DMS 273 (cell line): ENCODE results near the gene TMEM14B.
A peak's percentile ranks its signal among the peaks of the same experiment; 100 is the strongest.
"Not testable (repeated sequence)": the region's sequence is repeated elsewhere in the genome, so short reads cannot be mapped to it uniquely, and the experiment has no call there.

Experiments
- DNase-seq: peaks from one replicate; lab custom pipeline; 2025; ENCODE audit not compliant: unreplicated experiment; lab: John Stamatoyannopoulos, UW

Gene TMEM14B

DNA sequence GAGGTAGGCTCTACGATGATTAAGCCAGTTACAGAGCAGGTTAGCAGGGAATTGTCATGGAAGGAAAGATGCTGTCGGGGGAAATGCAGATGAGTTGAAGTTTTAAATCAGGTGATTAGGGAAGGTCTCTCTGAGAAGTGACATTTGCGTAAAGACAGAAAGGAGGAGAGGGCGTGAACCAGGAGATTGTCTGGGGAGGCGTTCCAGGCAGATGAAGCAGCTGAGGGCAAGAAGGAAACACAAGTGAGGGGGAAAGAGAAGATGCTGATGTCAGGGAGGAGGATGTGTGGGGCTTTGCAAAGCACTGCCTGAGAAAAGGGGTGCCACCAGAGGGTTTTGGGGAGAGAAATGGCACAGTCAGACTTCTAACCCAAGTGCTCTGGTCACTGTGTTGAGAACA, 2.5 kb upstream of the TMEM14B start:
- no peak for DNase-seq

DNA sequence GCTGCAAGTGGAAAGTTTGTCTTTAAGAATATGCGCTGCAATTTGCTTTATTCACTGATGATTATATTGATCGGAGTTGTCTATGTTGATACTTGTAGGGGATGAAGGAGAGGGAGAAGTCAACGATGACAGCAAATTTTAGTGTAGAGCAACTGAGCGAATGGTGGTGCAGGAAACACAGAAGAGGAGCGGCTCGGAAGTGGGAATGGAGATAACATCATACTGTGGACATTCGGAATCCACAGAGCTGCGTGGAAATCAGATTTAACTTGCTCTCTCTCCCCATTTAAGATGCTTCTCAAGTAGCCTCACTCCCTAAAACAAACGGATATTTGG, 722 bp upstream of the TMEM14B start:
- DNase-seq: no peak

DNA sequence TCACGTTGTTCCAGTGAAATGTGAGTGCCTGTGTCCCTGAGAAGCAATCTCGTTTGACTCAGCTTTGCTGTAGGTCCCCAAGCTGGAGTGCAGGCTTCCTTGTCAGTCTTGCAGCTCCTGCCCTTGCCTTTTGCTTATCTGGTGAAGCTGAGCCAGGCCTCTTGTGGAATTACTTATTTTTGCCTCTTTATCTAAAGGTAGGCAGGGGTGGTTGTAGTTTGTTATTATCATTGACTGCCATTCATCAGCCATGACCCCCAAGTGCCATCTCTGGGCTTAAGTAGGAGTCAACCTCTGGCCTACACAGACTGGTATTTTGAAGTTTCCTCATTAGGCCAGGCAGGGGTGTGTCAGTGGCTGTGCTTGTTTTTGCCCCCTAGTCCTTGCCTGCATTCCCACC, 2.1 kb downstream of the TMEM14B start:
- DNase-seq: no peak

DNA sequence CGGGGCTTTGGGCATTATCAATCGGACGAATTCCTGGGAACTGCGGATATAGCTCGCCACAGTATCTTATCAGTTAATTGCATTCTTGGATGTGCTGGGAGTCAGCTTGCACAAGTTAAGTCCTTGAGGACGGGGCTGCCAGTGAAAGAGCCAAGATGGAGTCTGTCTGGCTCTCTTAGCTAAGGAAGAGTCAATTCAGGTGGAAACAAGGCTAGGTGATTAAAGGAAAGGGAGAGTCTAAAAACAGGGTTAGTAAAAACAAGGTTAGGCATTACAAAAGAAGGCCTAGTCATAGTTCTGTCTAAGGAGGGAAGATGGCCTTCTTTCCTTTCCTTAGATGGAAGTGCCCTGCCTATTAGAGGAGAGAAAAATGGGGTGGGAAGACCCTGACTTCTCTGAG, 3.0 kb downstream of the TMEM14B start:
- not testable (repeated sequence) for DNase-seq

DNA sequence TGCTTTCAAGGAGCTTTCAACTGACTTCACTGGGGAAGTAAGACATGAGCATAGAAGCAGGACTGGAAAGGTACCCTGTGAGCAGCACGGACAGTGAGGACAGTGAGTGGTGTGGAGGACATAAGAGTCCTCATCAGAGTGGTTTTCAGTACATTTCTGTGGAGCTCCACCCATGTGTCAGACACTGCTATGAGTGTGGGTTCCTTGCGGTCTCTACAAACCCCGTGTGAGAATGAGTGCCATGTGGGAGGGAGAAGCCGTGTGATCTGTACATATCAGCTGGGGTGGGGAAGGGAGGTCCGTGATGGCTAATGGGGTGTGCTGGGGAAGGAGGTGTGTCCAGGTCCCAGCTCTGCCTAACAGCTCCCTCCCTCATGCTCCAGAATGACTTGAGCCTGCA, 4.2 kb downstream of the TMEM14B start:
- DNase-seq: not testable (repeated sequence)

DNA sequence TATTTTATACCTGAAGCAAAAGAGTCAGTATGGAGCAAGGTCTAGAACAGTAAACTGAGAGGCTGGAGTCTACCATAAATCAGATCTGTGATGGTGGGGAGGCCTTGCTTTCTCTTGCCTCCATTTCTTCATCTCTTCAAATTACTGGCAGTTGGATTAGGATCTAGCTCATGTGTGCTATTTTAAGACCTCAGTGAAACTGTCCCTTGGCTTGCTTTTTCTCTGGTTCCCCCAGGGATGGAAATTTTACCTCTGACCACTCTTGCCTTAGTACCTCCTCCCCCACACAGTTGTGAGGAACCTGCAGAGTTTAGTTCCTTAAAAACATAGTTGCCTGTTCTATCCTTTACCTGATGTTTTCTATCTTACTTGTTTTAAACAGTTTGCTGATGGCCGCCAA, 8.5 kb downstream of the TMEM14B start:
- DNase-seq: no peak

DNA sequence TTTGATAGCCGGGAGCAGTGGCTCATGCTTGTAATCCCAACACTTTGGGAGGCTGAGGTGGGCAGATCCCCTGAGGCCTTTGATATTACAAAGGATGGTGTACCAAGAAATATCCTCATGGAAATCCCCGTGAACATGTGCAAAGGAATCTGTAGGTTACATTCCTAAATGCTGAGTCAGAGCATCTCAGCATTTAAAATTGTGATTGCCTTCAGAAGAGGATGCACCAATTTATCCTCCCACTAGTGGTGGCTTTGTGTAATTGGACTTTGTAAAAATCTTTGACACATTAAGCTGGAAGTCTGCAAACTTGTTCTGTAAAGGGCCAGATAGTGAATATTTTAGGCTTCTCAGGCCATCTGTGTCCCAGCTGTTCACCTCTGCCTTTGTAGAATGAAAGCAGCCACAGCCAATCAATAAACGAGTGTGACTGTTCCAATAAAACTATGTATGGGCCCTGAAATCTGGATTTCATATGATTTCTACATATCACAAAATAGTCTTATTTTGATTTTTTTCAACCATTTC, 11.8 kb downstream of the TMEM14B start:
- DNase-seq: peak; percentile 91

DNA sequence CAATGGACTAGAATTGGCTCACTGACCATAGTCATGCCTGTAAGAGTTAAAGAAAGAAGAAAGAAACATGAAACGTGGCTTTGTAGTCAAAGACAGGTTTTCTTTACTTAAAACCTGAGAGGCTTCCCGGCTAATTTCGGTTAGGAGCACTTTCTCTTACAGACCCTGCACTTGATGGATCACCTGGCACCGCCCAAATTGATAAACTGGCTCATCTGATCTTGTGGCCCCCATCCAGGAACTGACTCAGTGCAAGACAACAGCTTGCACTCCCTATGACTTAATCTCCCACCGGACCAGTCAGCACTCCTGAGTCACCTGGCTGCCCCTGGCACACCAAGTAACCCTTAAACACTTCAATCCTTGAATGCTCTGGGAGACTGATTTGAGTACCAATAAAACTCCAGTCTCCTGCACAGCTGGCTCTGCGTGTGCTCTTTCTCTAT, 12.3 kb downstream of the TMEM14B start:
- peak; percentile 86 for DNase-seq

DNA sequence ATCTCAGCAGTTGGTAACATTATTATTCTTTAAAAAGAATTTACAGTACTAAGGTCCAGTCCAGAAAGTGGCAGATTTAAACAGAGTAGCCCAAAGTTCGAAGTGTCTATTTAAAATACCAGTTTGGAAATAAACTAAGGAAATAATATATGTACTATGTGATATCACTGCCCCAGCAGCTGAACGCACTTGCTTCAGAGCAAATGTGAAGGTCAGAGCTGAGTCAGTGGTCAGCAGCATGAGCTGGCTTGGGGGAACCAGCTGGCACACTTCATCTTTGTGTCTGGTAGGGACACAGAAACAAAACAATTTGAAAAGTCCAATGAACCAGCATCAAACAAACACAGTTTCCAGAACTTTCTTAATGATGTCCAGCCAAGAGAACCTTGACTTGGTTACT, 15.4 kb downstream of the TMEM14B start:
- no peak for DNase-seq

DNA sequence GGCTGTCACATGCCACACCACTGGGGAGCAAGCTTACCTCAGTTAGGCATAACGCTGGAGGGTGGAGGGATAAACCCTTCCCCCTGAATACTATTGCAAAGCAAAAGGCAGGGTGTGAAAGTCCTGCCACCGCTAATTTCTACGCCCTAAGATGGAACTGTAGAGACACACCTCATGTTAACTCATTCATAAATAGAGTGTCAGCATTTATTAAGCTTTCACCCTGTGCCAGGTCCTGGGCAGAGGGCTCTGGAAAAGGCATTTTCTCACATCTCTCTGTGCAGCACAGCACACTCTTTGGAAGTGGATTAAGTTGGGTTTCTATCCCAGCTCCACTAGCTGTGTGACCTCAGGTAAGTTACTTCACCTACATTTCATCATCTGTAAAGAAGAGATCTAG, 21.8 kb downstream of the TMEM14B start:
- no peak for DNase-seq

DNA sequence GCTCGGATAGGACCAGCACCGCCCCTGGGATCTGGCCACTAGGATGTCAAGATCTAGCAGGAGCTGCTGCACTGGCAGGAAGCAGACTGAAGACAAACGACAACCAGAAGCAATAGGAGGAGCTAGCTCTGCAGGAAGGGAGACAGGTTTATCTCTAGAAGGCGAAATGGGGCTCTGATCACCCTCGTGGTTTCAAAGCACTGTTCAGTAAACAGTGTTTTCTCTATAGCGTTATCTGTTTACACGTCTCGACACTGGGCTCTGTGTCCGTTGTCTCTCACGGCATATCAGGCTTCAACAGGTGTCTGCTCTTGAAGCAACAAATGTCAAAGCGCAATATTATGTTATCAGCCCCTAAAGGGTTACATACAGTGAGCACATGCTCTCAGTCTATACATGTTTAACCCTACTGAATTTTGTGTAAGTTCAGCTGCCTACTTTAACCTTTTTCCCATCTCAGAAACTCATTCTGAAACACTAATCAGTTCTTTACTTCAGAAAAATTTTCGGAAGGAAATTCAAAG, 23.8 kb downstream of the TMEM14B start:
- DNase-seq: no peak

DNA sequence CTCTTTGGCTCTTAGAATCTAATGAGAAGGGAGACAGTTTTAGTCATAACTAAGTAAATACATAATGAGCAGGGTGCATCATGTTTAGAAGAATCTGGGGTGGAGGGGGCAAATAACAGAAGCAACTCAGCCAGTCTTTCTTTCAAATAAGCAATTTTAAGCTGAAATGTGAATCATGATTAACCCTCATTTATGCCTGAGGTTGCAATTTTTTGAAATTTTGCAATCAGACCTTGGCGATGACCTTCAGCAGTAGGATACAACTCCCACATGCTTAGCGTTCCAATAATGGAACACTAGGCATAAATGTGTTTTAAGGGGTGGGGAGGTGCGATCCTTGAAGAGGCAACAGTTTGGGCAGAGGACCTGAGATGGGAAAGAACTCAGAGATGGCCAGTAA, 30.6 kb downstream of the TMEM14B start:
- DNase-seq: no peak

DNA sequence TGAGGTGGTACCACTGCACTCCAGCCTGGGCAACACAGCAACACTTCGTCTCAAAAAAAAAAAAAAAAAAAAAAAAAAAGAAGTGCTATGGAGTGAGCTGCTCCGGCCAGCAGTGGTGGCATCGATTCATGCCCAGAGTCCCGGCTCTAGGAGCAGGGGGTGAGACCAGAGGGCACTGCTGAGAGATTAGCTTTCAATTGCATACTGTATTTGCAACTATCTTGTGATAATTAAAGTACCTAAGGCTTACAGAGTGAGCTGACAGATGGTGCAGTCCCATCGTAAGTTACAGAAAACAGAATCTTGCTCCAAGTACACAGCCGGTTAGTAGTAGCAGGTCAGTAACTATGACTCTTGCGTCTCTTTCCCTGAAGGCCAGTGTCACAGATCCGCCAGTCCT, 31.5 kb downstream of the TMEM14B start:
- DNase-seq: peak; percentile 38

DNA sequence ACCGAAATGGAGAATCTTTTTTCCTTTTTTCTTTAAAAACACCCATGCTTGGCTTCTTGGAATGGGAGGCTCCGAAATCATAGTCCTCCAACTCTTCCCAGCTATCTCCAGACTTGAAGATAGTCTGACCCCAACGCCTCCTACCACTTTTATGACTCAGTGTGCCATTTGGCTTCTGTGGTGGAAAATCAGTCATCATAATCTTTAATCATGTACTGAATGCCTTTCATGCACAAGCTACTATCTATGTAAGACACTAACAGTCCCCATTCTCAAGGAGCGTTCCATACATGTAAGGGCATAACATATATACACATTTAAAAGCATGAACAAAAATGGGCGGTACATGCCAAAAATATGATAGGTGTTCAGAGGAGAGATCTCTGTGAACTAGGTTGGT, 44.1 kb downstream of the TMEM14B start:
- no peak for DNase-seq

DNA sequence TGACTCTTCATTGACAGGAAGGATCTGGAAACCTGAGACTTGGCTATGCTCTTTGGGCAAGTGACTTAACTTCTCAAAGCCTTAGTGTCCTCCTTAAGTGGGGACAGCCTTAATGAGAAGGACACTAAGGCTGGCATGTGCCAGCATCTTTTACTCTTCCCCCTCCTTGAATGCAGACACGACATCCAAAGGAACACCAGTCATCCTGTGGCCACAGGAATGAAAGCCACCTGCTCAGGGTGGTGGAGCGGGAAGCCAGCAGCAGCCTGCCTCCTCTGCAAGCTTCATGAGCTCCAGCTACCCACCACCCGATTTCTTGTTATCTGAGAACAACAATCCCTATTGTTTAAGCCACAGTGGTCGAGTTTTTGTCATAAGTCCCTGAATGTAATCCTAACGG, 44.5 kb downstream of the TMEM14B start:
- DNase-seq: no peak

DNA sequence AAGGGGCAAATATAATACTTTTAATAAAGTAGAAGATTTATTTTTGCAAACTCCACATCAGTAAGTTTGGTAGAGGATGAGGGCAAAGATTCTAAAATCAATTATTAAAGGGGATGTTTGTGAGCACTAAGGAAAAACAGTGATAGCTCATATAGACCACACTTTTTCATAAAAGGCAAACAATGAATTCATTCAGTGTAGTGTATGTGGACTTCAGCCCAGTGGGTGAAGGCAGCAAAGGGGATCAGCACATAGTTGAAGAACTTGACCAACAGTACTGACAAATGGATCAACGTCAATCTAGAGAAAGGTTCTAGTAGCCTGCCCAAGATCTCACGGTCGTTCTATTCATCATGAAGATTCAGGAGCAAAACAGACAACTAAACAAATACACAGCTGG, 45.4 kb downstream of the TMEM14B start:
- no peak for DNase-seq

DNA sequence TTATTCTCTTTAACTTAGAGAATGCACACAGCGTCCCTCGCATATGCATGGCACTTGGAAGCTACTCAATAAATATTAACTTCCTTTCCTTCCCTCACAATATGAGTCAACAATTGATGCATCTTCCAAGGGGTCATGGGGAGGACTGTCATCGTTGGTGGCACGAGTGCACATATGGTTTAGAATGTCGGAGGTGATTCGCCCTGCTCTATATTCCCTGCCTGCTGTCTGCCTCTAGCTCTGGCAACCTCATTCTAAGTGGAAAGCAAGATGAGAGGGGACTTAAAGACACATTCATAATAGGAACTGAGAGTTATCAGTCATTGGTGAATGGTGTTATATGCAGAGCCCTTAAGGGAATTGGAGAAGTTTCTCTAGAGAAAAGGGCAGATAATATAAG, 46.1 kb downstream of the TMEM14B start:
- DNase-seq: no peak

DNA sequence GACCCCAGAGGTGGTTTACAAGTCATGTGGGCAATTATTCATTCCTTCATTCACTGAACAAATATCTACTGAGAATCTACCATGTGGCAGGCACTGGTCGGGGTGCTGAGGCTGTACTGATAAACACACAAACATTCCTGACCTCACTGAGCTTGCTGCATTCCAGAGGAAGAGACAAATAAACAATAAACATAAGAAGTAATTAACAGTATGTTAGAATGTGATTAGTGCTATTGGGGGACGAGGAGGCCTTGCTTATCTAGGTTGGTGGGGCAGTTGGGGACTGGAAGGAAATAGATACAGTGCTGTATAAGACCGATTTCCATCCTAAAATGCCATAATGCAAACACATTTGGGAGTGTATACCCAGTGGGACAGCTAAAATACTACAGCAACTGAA, 46.6 kb downstream of the TMEM14B start:
- no peak for DNase-seq

DNA sequence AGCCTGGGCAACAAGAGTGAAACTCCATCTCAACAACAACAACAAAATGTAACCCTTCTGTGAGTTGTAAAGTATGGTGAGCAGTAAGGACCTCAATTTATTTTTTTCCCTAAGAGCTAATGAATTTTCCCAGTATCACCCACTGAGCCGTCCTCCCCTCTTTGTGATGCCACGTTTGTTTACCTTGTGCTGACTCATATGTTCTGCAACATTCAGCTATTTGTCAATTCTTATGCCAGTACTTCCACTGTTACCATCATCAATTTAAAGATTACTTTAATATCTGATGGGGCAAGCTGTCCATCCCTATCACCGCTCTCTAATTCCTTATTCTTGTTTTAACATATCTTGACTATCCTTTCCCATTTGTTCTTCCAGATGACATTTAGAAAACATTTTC, 53.2 kb downstream of the TMEM14B start:
- DNase-seq: no peak

DNA sequence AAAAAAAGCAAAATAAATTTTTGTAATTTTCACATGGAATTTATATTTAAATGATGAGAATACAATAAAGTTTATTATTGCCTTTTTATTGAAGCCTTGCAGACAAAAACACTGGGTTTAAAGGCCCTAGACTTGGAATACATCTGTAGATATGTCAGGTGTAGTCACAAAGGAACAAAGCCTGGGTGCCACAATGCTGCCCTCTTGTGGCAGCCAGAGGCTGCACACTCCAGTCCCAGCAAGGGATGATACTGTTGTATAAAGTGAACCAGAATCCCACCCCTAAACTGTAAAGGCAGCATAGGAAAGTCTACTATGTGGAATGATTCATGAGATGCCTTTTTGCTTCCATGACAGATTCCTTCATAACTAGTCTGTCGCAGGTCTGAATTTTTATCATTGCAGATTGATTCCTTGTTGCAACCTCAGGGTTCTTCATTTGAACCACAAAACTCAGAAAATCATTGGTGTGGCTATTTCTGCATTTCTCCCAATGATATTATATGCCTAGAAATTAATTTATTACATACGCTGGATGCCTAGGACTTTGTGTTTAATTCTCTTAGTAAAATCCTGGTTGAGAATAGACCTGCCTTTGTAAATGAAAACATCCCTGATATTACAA, 53.7 kb downstream of the TMEM14B start:
- DNase-seq: peak; percentile 78
